ENCODE results near the gene PROSER2.

PROSER2 gene

DNA sequence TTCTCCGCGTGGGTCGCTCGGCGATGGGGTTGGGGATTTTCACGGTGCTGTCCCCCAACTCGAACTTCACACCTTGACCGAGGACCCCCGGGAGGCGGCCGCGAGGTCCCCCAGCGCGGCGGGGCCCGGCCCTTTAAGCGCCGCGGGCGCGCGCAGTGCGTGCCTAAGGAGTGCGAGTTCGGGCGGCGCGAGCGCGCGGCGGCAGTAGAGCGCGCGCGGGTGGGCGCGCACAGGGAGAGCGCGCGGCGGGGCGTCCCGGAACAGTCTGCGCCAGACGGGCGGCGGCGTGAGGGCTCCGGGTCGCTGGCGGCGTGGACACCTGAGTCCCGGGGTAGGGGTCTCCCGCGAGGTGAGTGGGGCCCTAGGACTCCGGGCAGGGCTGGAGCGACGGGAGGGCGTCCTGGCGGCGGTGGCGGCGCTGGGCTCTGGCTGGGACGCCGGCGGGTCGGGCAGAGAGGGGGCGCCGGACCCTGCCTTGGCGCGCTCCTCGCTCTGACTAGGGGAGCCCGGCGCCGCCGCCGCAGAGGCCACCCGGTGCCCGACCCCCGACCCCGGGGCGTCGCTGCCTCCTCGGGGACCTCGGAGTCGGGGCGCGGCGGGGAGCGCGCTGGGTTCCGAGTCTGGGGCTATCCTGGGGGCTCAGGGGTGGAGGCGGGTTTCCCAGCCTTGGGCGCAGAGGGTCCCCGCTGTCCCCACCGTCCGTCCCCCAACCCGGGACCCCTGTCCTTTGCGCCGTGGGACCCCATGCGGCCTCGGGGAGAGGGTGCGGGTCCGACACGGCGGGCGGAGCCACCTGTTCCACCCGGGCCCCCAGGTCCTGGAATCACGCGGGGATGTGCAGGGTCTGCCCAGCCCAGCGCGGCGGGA lies at the start of gene PROSER2:
Gene PROSER2 (plus strand): TSS at position 235 of the 867 bp plus-strand sequence. CDS start 28,722 bp downstream, outside the sequence.
- Histone ChIP-seq H3K9me3 (ENCODE audit: control insufficient read depth, low read depth, low read length) (no peaks in the 10 kb centered on the region), H3K4me3 (ENCODE audit: low read length) (peak within 1 kb of the TSS; percentile 72)

DNA sequence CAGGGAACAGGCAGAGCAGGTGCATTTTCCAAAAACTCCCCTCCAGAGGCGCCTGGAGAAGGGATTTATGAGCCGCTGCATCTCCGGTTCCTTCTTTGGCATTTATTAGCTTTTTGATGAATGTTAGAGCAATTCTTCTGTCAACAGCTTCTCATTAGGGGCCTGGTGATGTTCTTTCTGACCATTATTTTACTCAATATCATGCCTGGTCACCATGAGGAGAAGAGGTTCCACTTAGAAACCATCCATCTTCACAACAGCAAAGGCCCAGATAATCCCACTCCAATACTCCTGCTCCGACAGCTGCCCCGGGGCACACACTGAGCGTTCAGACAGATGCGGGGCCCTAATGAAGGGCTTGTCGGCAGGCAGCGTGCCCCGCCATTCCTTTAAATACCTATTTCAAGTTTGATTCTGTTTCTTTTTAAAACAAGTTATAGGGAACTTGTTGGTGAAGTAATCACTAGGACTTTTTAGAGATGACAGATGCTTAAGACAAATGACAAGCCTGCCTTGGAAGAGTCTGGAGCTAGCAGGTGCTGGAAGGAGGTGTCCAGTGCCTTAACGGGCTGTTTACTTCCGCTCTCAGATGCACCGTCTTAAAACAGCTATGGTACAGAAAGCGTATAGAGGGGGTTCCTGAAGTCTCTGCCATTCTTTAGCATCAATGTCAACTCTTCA lies 49.3 kb upstream of the PROSER2 start:
- Histone ChIP-seq H3K27ac (ENCODE audit: low read length) (no peak overlapping the region), H3K9me3 (ENCODE audit: control insufficient read depth, low read depth, low read length) (no peaks in the 10 kb centered on the region), H3K4me1 (ENCODE audit: control insufficient read depth, low read depth, low read length) (no peaks in the 10 kb centered on the region), H3K9ac (ENCODE audit: low read length) (no peak overlapping the region), H3K27me3 (ENCODE audit: control insufficient read depth, insufficient read depth, low read length) (no peaks in the 10 kb centered on the region), H3K4me3 (ENCODE audit: low read length) (no peak overlapping the region), H3K36me3 (ENCODE audit: control insufficient read depth, low read depth, low read length) (no peaks in the 10 kb centered on the region)

More for the DNA sequence above, at the start of gene PROSER2:
- H3K9ac ChIP-seq (ENCODE audit: low read length), result peak within 1 kb of the TSS; percentile 58
- no peaks in the 10 kb centered on the region for H3K4me1 ChIP-seq (ENCODE audit: control insufficient read depth, low read depth, low read length)
- H3K36me3 ChIP-seq (ENCODE audit: control insufficient read depth, low read depth, low read length), result no peaks in the 10 kb centered on the region
- H3K27me3 ChIP-seq (ENCODE audit: control insufficient read depth, insufficient read depth, low read length), result peaks cover 17% of the 10 kb centered on the region
- no peak within 1 kb of the TSS for H3K27ac ChIP-seq (ENCODE audit: low read length)

- Histone ChIP-seq H3K9ac (ENCODE audit: low read length) (no peak overlapping the region), H3K4me3 (ENCODE audit: low read length) (no peak overlapping the region), H3K27ac (ENCODE audit: low read length) (no peak overlapping the region), H3K36me3 (ENCODE audit: control insufficient read depth, low read depth, low read length) (no peaks in the 10 kb centered on the region), H3K4me1 (ENCODE audit: control insufficient read depth, low read depth, low read length) (no peaks in the 10 kb centered on the region), H3K27me3 (ENCODE audit: control insufficient read depth, insufficient read depth, low read length) (no peaks in the 10 kb centered on the region), H3K9me3 (ENCODE audit: control insufficient read depth, low read depth, low read length) (no peaks in the 10 kb centered on the region)
These were observed 47.7 kb upstream of the PROSER2 start for GRCh38 chr10:11775412-11775811.

GRCh38 chr10:11776080-11776479 lies 47.1 kb upstream of the PROSER2 start:
- no peak overlapping the region for H3K9ac ChIP-seq (ENCODE audit: low read length)
- no peak overlapping the region for H3K27ac ChIP-seq (ENCODE audit: low read length)
- no peaks in the 10 kb centered on the region for H3K36me3 ChIP-seq (ENCODE audit: control insufficient read depth, low read depth, low read length)
- no peaks in the 10 kb centered on the region for H3K4me1 ChIP-seq (ENCODE audit: control insufficient read depth, low read depth, low read length)
- no peak overlapping the region for H3K4me3 ChIP-seq (ENCODE audit: low read length)
- H3K9me3 ChIP-seq (ENCODE audit: control insufficient read depth, low read depth, low read length), result no peaks in the 10 kb centered on the region
- H3K27me3 ChIP-seq (ENCODE audit: control insufficient read depth, insufficient read depth, low read length), result no peaks in the 10 kb centered on the region

DNA sequence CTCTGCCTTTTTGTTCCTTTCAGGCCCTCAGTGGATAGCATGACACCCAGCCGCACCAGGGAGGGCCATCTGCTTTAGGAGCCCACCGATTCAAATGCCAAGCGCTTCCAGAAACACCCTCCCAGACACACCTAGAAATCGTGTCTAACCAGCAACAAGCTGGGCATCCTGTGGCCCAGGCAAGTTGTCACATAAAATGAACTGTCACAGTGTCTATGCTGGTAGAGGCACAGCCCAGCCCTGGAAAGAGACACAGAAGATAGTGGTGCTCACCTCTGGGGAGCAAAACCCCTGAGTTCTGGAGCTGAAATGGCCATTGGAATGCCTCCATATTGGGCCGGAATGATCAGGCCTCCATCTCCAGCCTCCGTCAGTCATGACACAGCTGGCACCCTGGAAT lies 42.0 kb upstream of the PROSER2 start:
- no peaks in the 10 kb centered on the region for H3K36me3 ChIP-seq (ENCODE audit: control insufficient read depth, low read depth, low read length)
- no peaks in the 10 kb centered on the region for H3K4me1 ChIP-seq (ENCODE audit: control insufficient read depth, low read depth, low read length)
- no peaks in the 10 kb centered on the region for H3K27me3 ChIP-seq (ENCODE audit: control insufficient read depth, insufficient read depth, low read length)
- no peaks in the 10 kb centered on the region for H3K9me3 ChIP-seq (ENCODE audit: control insufficient read depth, low read depth, low read length)
- H3K4me3 ChIP-seq (ENCODE audit: low read length), result no peak overlapping the region
- H3K9ac ChIP-seq (ENCODE audit: low read length), result no peak overlapping the region
- no peak overlapping the region for H3K27ac ChIP-seq (ENCODE audit: low read length)

GRCh38 chr10:11782793-11783557 lies 40.2 kb upstream of the PROSER2 start:
- H3K36me3 ChIP-seq (ENCODE audit: control insufficient read depth, low read depth, low read length), result no peaks in the 10 kb centered on the region
- H3K9ac ChIP-seq (ENCODE audit: low read length), result no peak overlapping the region
- no peaks in the 10 kb centered on the region for H3K4me1 ChIP-seq (ENCODE audit: control insufficient read depth, low read depth, low read length)
- no peak overlapping the region for H3K4me3 ChIP-seq (ENCODE audit: low read length)
- H3K27me3 ChIP-seq (ENCODE audit: control insufficient read depth, insufficient read depth, low read length), result no peaks in the 10 kb centered on the region
- no peaks in the 10 kb centered on the region for H3K9me3 ChIP-seq (ENCODE audit: control insufficient read depth, low read depth, low read length)
- no peak overlapping the region for H3K27ac ChIP-seq (ENCODE audit: low read length)

GRCh38 chr10:11783558-11783865 lies 39.6 kb upstream of the PROSER2 start:
- Histone ChIP-seq H3K9ac (ENCODE audit: low read length) (no peak overlapping the region), H3K4me1 (ENCODE audit: control insufficient read depth, low read depth, low read length) (no peaks in the 10 kb centered on the region), H3K9me3 (ENCODE audit: control insufficient read depth, low read depth, low read length) (no peaks in the 10 kb centered on the region), H3K36me3 (ENCODE audit: control insufficient read depth, low read depth, low read length) (no peaks in the 10 kb centered on the region), H3K27ac (ENCODE audit: low read length) (no peak overlapping the region), H3K27me3 (ENCODE audit: control insufficient read depth, insufficient read depth, low read length) (no peaks in the 10 kb centered on the region), H3K4me3 (ENCODE audit: low read length) (no peak overlapping the region)

GRCh38 chr10:11787374-11787773 lies 35.8 kb upstream of the PROSER2 start:
- Histone ChIP-seq H3K27me3 (ENCODE audit: control insufficient read depth, insufficient read depth, low read length) (no peaks in the 10 kb centered on the region), H3K4me3 (ENCODE audit: low read length) (no peak overlapping the region)

GRCh38 chr10:11787846-11788245 lies 35.3 kb upstream of the PROSER2 start:
- H3K27me3 ChIP-seq (ENCODE audit: control insufficient read depth, insufficient read depth, low read length), result no peaks in the 10 kb centered on the region
- no peaks in the 10 kb centered on the region for H3K36me3 ChIP-seq (ENCODE audit: control insufficient read depth, low read depth, low read length)
- no peak overlapping the region for H3K4me3 ChIP-seq (ENCODE audit: low read length)
- H3K4me1 ChIP-seq (ENCODE audit: control insufficient read depth, low read depth, low read length), result no peaks in the 10 kb centered on the region
- H3K9me3 ChIP-seq (ENCODE audit: control insufficient read depth, low read depth, low read length), result no peaks in the 10 kb centered on the region
- no peak overlapping the region for H3K9ac ChIP-seq (ENCODE audit: low read length)
- H3K27ac ChIP-seq (ENCODE audit: low read length), result no peak overlapping the region

More at GRCh38 chr10:11787374-11787773, 35.8 kb upstream of the PROSER2 start:
- H3K27ac ChIP-seq (ENCODE audit: low read length), result no peak overlapping the region
- H3K9ac ChIP-seq (ENCODE audit: low read length), result no peak overlapping the region
- H3K9me3 ChIP-seq (ENCODE audit: control insufficient read depth, low read depth, low read length), result no peaks in the 10 kb centered on the region
- H3K36me3 ChIP-seq (ENCODE audit: control insufficient read depth, low read depth, low read length), result no peaks in the 10 kb centered on the region
- H3K4me1 ChIP-seq (ENCODE audit: control insufficient read depth, low read depth, low read length), result no peaks in the 10 kb centered on the region

GRCh38 chr10:11789306-11789705 lies 33.9 kb upstream of the PROSER2 start:
- Histone ChIP-seq H3K9ac (ENCODE audit: low read length) (no peak overlapping the region), H3K36me3 (ENCODE audit: control insufficient read depth, low read depth, low read length) (no peaks in the 10 kb centered on the region), H3K4me3 (ENCODE audit: low read length) (no peak overlapping the region), H3K27ac (ENCODE audit: low read length) (no peak overlapping the region), H3K4me1 (ENCODE audit: control insufficient read depth, low read depth, low read length) (no peaks in the 10 kb centered on the region), H3K27me3 (ENCODE audit: control insufficient read depth, insufficient read depth, low read length) (no peaks in the 10 kb centered on the region), H3K9me3 (ENCODE audit: control insufficient read depth, low read depth, low read length) (no peaks in the 10 kb centered on the region)

- Histone ChIP-seq H3K9me3 (ENCODE audit: control insufficient read depth, low read depth, low read length) (no peaks in the 10 kb centered on the region), H3K36me3 (ENCODE audit: control insufficient read depth, low read depth, low read length) (no peaks in the 10 kb centered on the region), H3K27me3 (ENCODE audit: control insufficient read depth, insufficient read depth, low read length) (no peaks in the 10 kb centered on the region), H3K4me1 (ENCODE audit: control insufficient read depth, low read depth, low read length) (no peaks in the 10 kb centered on the region), H3K27ac (ENCODE audit: low read length) (no peak overlapping the region), H3K4me3 (ENCODE audit: low read length) (no peak overlapping the region), H3K9ac (ENCODE audit: low read length) (no peak overlapping the region)
These were observed 33.2 kb upstream of the PROSER2 start for GRCh38 chr10:11789956-11790355.
